Stimulated activated CD4-positive, alpha-beta T cell treated with anti-CD3 and anti-CD28 coated beads, Interleukin-12 subunit alpha, Interleukin-12 subunit beta, amount 100 ng/mL, for 48 hours (primary cell): ENCODE measurements around the gene SDF2L1.

Experiments
- DNase-seq, 3 donors: peaks; one replicate each; pipeline ENCODE4 v3.0.0-alpha.2; 2020; ENCODE audit warnings: low read depth in 2 of 3, low spot score in 1 of 3

SDF2L1 gene

GRCh38 chr22:21621025-21621424, 21.1 kb upstream of the SDF2L1 start:
- no peak for DNase-seq

- DNase-seq: no peak
Observed at GRCh38 chr22:21622011-21622918, 19.8 kb upstream of the SDF2L1 start.

- DNase-seq: no peak
Observed at GRCh38 chr22:21622919-21623647, 19.0 kb upstream of the SDF2L1 start.

- no peak for DNase-seq
Observed at GRCh38 chr22:21623648-21623970, 18.5 kb upstream of the SDF2L1 start.

- peak in 1 of 3 donors; percentile 58 for DNase-seq
Observed at GRCh38 chr22:21624120-21624879, 17.8 kb upstream of the SDF2L1 start.

- no peak for DNase-seq
Observed at GRCh38 chr22:21624880-21625791, 17.0 kb upstream of the SDF2L1 start.

GRCh38 chr22:21626073-21626734, 15.9 kb upstream of the SDF2L1 start:
- DNase-seq: no peak

- no peak for DNase-seq
Observed at GRCh38 chr22:21626735-21627469, 15.2 kb upstream of the SDF2L1 start.

- DNase-seq: no peak
Observed at GRCh38 chr22:21628386-21629254, 13.5 kb upstream of the SDF2L1 start.

- peak; percentile 90 to 94 (median 92) for DNase-seq
Observed at GRCh38 chr22:21629255-21630149, 12.6 kb upstream of the SDF2L1 start, which contains the start of gene YDJC. Gene YDJC, minus strand, starts transcription at chr22:21630022. Its CDS starts 8 bp downstream, at chr22:21630014.

GRCh38 chr22:21631025-21631424, 11.1 kb upstream of the SDF2L1 start:
- no peak for DNase-seq

GRCh38 chr22:21632237-21632895, 9.7 kb upstream of the SDF2L1 start, which contains the start of gene CCDC116:
Gene CCDC116, plus strand, starts transcription at chr22:21632760. Its CDS starts 422 bp downstream, at chr22:21633182.
- peak in 2 of 3 donors; percentile 48 to 61 for DNase-seq

GRCh38 chr22:21632931-21633330, 9.2 kb upstream of the SDF2L1 start:
- no peak for DNase-seq

GRCh38 chr22:21633481-21633880, 8.6 kb upstream of the SDF2L1 start:
- DNase-seq: no peak

GRCh38 chr22:21634081-21634480, 8.0 kb upstream of the SDF2L1 start:
- no peak for DNase-seq

- no peak for DNase-seq
Observed at GRCh38 chr22:21634844-21635243, 7.3 kb upstream of the SDF2L1 start.
